WERI-Rb-1 (cell line): Measurements from ENCODE around the gene CDYL2.

Source experiments
- DNase-seq: peaks from one replicate; pipeline ENCODE4 v3.0.0-alpha.2; 2020
- H3K27ac ChIP-seq: fragments of 250-450 bp; sonication (Bioruptor Pico); 2 replicates; pipeline ENCODE4 v1.5.1; 2020; ENCODE audit warnings: mild to moderate bottlenecking, moderate library complexity
- H3K27me3 ChIP-seq: fragments of 250-450 bp; sonication (Bioruptor Pico); 2 replicates; pipeline ENCODE4 v1.5.1; 2021; ENCODE audit warnings: mild to moderate bottlenecking, low read depth, moderate library complexity; ENCODE audit not compliant: insufficient read depth, severe bottlenecking
- H3K36me3 ChIP-seq: fragments of 250-450 bp; sonication (Bioruptor Pico); 2 replicates; pipeline ENCODE4 v1.5.1; 2020; ENCODE audit warnings: mild to moderate bottlenecking, moderate library complexity
- H3K4me3 ChIP-seq: 2 replicates; pipeline ENCODE4 v1.5.1; 2011; ENCODE audit warnings: low read depth, mild to moderate bottlenecking, control low read depth, low read length
- H3K9me3 ChIP-seq: fragments of 250-450 bp; sonication (Bioruptor Pico); 2 replicates; pipeline ENCODE4 v1.5.1; 2021; ENCODE audit warnings: mild to moderate bottlenecking, moderate library complexity; ENCODE audit not compliant: severe bottlenecking
- TF ChIP-seq, protein P1 (sequence below): IDR thresholded peaks from 2 replicates; pipeline ENCODE4 v1.5.1; 2011; ENCODE audit warnings: low read depth, mild to moderate bottlenecking, control low read depth, inconsistent platforms, low read length

The CDYL2 gene

DNA sequence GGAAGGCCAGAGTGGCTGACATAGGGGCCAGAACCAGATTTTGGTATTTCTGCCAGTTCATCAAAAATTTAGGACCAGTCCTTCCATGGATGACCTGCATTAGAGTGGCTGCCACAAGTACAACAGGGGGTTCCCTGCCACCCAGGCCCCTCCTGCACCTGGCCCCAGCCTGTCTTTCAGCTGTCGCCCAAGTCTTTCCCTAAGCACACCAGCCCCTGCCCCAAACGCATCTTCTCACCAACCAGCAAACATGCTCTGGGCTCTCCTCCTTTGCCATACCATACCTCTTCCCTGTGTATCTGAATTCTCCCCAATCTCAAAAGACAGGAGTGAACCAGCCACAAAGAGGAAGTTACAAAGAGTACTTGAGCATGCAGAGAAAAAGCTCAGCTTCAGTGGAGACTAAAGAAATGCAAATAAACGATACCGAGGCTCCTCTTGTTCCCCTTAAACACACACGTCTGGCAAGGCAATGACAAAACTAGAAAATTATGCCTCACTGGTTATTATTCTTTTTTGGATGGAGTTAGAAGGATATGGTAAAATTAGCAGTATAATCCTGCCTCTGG is 133.0 kb downstream of the CDYL2 start:
- Histone ChIP-seq H3K4me3 (no peak overlapping the region), H3K27me3 (no peaks in the 10 kb centered on the region), H3K27ac (no peak overlapping the region), H3K9me3 (no peaks in the 10 kb centered on the region), H3K36me3 (no peaks in the 10 kb centered on the region)
- TF ChIP-seq, protein P1, sequence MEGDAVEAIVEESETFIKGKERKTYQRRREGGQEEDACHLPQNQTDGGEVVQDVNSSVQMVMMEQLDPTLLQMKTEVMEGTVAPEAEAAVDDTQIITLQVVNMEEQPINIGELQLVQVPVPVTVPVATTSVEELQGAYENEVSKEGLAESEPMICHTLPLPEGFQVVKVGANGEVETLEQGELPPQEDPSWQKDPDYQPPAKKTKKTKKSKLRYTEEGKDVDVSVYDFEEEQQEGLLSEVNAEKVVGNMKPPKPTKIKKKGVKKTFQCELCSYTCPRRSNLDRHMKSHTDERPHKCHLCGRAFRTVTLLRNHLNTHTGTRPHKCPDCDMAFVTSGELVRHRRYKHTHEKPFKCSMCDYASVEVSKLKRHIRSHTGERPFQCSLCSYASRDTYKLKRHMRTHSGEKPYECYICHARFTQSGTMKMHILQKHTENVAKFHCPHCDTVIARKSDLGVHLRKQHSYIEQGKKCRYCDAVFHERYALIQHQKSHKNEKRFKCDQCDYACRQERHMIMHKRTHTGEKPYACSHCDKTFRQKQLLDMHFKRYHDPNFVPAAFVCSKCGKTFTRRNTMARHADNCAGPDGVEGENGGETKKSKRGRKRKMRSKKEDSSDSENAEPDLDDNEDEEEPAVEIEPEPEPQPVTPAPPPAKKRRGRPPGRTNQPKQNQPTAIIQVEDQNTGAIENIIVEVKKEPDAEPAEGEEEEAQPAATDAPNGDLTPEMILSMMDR, result no peak
- DNase-seq, result no peak

DNA sequence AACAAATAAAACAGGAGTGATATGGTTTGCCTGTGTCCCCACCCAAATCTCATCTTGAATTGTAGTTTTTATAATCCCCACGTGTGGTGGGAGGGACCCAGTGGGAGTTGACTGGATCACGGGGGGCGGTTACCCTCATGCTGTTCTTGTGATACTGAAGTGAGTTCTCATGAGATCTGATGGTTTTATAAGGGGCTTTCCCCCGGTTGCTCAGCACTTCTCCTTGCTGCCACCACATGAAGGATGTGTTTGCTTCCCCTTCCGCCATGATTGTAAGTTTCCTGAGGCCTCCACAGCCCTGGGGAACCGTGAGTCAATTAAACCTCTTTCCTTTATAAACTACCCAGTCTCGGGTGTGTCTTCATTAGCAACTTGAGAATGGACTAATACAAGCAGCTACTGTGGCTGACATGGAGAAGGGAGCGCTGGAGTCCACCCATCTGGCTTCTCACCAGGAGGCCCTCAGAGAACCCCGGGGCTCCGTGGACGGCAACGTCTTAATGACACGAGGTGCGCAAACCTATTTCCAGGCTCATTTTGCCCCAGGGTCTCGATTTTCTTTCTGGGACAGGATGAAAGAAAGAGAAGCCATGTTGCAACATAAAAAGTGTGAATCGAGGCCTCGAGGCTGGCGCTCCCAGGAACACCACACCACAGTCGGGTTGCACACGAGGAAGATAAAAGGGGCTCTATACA is 134.1 kb downstream of the CDYL2 start:
- Histone ChIP-seq H3K27ac (no peak overlapping the region), H3K27me3 (no peaks in the 10 kb centered on the region), H3K4me3 (no peak overlapping the region), H3K36me3 (no peaks in the 10 kb centered on the region), H3K9me3 (no peaks in the 10 kb centered on the region)
- TF ChIP-seq, protein P1, result no peak
- no peak for DNase-seq

DNA sequence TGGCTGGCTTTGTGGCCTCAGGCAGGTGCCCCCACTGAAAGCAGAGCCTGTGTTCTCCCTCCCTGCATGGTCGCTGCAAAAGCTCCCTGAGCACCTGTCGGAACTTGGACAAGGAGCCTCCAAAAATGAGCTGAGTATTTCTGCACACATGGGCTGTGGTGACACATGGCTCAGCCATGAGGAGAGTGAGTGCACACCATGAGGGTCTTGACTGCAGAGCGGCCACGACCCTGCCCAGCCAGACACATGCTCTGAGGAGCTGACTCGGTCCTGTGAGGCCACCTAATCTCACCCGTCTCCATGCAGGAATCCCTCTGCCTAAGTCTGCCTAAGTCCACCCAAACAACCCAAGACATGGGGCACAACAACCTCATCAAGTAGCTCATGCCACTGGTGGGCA is 134.7 kb downstream of the CDYL2 start:
- Histone ChIP-seq H3K36me3 (no peaks in the 10 kb centered on the region), H3K27me3 (no peaks in the 10 kb centered on the region), H3K27ac (no peak overlapping the region), H3K4me3 (no peak overlapping the region), H3K9me3 (no peaks in the 10 kb centered on the region)
- TF ChIP-seq, protein P1, result no peak
- DNase-seq, result no peak

DNA sequence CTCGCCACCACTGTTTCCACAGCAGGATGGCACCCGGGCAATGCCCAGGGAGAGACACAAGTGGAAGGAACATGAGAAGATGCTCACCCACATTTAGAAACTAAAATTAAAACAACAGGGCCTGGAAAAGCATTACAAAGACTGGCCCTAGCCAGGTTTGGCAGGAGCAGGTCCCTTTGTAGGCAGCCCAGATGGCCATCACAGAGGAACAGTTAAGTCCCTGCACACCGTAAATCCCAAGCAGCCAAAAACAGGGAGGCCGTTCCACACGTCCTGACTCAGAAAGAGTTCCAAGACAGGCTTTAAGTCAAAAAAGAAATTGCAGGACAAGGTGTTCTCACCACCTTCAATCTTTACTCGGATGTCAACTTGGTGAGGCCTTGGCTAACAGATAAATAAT is 136.5 kb downstream of the CDYL2 start:
- H3K27me3 ChIP-seq, result no peaks in the 10 kb centered on the region
- DNase-seq, result no peak
- no peak overlapping the region for H3K4me3 ChIP-seq
- no peak overlapping the region for H3K27ac ChIP-seq
- no peaks in the 10 kb centered on the region for H3K9me3 ChIP-seq
- TF ChIP-seq, protein P1, result no peak
- H3K36me3 ChIP-seq, result no peaks in the 10 kb centered on the region

DNA sequence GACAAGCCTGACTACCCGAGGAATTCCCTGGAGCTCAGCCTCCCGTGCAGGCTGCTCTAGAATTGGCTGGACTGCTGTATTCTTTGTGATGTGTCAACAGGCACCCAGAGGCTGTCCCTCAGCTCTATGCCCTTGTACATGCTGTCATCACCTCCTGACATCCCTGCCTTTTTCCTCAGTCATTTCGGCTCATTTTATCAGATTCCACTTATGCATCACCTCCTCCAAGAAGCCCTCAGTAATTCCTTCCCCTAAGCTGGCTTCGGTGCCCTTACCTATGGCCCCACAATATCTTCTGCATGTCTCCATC is 137.2 kb downstream of the CDYL2 start:
- Histone ChIP-seq H3K27me3 (no peaks in the 10 kb centered on the region), H3K36me3 (no peaks in the 10 kb centered on the region), H3K27ac (no peak overlapping the region), H3K9me3 (no peaks in the 10 kb centered on the region), H3K4me3 (no peak overlapping the region)
- TF ChIP-seq, protein P1, result no peak
- no peak for DNase-seq
